Mammary epithelial cell (primary cell): ENCODE data around the gene ARRDC3.

Experiments
- EZH2 ChIP-seq: IDR thresholded peaks from 2 replicates; pipeline ENCODE4 v1.6.1; 2012; ENCODE audit warnings: low read length, inconsistent platforms, borderline replicate concordance
- TF ChIP-seq, protein P1 (sequence below), 2 donors: IDR thresholded peaks in 1 of 2; conservative IDR thresholded peaks in 1 of 2; 2 replicates each; pipeline ENCODE4 v1.5.1; 2011 to 2012; ENCODE audit warnings: inconsistent platforms in 2 of 2, low read length in 2 of 2, mild to moderate bottlenecking in 2 of 2, control low read depth in 1 of 2, low read depth in 1 of 2; ENCODE audit not compliant: insufficient read depth in 1 of 2; ENCODE audit errors: extremely low read depth in 1 of 2

- TF ChIP-seq, protein P1, sequence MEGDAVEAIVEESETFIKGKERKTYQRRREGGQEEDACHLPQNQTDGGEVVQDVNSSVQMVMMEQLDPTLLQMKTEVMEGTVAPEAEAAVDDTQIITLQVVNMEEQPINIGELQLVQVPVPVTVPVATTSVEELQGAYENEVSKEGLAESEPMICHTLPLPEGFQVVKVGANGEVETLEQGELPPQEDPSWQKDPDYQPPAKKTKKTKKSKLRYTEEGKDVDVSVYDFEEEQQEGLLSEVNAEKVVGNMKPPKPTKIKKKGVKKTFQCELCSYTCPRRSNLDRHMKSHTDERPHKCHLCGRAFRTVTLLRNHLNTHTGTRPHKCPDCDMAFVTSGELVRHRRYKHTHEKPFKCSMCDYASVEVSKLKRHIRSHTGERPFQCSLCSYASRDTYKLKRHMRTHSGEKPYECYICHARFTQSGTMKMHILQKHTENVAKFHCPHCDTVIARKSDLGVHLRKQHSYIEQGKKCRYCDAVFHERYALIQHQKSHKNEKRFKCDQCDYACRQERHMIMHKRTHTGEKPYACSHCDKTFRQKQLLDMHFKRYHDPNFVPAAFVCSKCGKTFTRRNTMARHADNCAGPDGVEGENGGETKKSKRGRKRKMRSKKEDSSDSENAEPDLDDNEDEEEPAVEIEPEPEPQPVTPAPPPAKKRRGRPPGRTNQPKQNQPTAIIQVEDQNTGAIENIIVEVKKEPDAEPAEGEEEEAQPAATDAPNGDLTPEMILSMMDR (conservative IDR thresholded peaks at IDR 0.05 in 1 of 2, IDR thresholded peaks at IDR 0.05 in 1 of 2; ENCODE audit: extremely low read depth in 1 of 2, insufficient read depth in 1 of 2, low read depth in 1 of 2, low read length in 2 of 2): no peak
- TF ChIP-seq EZH2: no peak
These were observed 16.6 kb downstream of the ARRDC3 start for GRCh38 chr5:91366551-91366950.
